ENCODE results near the gene KRTDAP. TPM values are rescaled to one million over a fixed set of nuclear protein-coding genes. Genes with fewer than 3 reads are reported as not detected.

Gene KRTDAP
- polyA plus RNA-seq, 1 donor (not counting 4 experiments of a cell fraction or from before 2014, with no cell fraction given) = 85.4 TPM

DNA sequence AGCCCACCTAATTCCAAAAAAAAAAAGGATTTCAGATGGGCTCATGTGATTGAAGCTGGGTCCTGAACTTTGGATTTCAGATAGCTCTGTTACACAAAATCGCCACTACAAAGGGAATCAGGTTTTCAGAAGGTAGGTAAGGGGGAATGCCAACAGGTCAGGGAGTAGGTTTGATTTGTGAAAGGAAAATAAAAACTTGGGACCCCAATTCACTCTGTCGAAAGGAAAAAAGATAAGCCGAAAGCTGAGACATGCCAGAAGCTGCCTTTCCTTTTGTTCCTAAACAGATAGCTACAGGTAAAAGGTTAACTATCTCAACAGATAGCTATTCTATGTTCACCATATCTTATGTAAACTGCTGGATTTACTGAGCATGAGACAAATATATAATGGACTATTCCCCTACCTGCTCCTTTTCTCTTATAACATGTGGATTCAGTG is 4.0 kb downstream of the KRTDAP start:
- no peak for FAIRE-seq
- Histone ChIP-seq H3K27me3 (ENCODE audit: control insufficient read depth, extremely low read depth, insufficient read depth, low read length) (peaks cover 13% of the 10 kb centered on the region), H3K9ac (ENCODE audit: control insufficient read depth, extremely low read depth, insufficient read depth, low read length) (no peak overlapping the region), H3K4me1 (ENCODE audit: control insufficient read depth, extremely low read depth, insufficient read depth, low read length) (no peaks in the 10 kb centered on the region), H3K9me1 (ENCODE audit: control insufficient read depth, extremely low read depth, insufficient read depth, low read length) (no peaks in the 10 kb centered on the region), H3K79me2 (ENCODE audit: control insufficient read depth, insufficient read depth, low read length) (no peaks in the 10 kb centered on the region), H3K9me3 (ENCODE audit: control insufficient read depth, low read depth, low read length) (no peaks in the 10 kb centered on the region), H3K4me2 (ENCODE audit: control insufficient read depth, extremely low read depth, insufficient read depth, low read depth, low read length) (no peak overlapping the region), H3K27ac (ENCODE audit: control insufficient read depth, insufficient read depth, low read length) (no peak overlapping the region), H3K36me3 (ENCODE audit: control insufficient read depth in 2 of 2, extremely low read depth in 1 of 2, insufficient read depth in 2 of 2, low read length in 2 of 2) (no peaks in the 10 kb centered on the region), H4K20me1 (ENCODE audit: control insufficient read depth, extremely low read depth, insufficient read depth, low read length) (no peaks in the 10 kb centered on the region), H2AFZ (ENCODE audit: control insufficient read depth, low read length) (no peak overlapping the region), H3K4me3 (ENCODE audit: control insufficient read depth in 2 of 3, extremely low read depth in 1 of 3, insufficient read depth in 2 of 3, low read depth in 1 of 3, low read length in 3 of 3) (no peak overlapping the region)
- dilution Hi-C loops (cut with MboI; ENCODE audit: extremely low pct_ligation_motif_present, low sequenced_read_pairs) = no loop called here
- TF ChIP-seq, protein P1, sequence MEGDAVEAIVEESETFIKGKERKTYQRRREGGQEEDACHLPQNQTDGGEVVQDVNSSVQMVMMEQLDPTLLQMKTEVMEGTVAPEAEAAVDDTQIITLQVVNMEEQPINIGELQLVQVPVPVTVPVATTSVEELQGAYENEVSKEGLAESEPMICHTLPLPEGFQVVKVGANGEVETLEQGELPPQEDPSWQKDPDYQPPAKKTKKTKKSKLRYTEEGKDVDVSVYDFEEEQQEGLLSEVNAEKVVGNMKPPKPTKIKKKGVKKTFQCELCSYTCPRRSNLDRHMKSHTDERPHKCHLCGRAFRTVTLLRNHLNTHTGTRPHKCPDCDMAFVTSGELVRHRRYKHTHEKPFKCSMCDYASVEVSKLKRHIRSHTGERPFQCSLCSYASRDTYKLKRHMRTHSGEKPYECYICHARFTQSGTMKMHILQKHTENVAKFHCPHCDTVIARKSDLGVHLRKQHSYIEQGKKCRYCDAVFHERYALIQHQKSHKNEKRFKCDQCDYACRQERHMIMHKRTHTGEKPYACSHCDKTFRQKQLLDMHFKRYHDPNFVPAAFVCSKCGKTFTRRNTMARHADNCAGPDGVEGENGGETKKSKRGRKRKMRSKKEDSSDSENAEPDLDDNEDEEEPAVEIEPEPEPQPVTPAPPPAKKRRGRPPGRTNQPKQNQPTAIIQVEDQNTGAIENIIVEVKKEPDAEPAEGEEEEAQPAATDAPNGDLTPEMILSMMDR (optimal IDR thresholded peaks at IDR 0.05 in 1 of 3, IDR thresholded peaks at IDR 0.05 in 1 of 3, conservative IDR thresholded peaks at IDR 0.05 in 1 of 3; ENCODE audit: extremely low read depth in 1 of 3, insufficient read depth in 2 of 3, low read length in 3 of 3) = no peak
- TF ChIP-seq EZH2 (IDR thresholded peaks at IDR 0.05; ENCODE audit: low read length) = no peak
- DNase-seq (ENCODE audit: low read depth, low spot score) = no peak

DNA sequence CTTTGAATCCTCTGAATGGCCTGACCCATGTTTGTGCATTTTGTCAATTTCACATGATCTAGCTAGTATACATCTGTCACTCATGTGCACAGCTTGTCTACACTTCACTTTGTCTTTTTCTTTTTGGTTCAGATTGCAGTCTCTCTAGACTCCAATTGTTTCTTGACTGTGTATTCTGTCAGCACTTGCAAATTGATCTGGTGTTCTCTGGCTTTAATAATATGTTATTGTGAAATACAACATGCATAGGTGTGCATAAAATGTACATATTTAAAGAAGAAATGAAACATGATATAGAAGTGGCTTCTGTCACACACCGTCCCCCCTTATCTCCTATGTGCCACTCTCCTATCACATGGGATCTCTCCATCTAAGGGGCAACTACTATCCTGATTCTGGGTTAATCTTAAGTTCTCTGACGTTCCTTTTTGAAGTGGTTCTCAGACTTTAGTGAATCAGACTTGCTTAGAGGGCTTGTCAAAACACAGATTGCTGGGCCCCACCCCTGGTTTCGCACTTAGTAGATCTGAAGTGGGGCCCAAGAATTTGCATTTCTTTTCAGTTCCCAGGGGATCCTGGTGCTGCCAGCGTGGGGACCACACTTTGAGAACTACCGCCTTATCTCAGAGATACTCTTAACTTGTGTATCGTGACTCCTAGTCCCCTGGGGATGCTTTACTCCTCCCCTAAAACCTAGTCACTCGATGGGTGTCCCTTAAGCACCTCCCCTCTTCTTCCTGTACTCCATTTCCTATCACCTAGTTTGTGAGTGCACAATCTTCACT is 5.8 kb downstream of the KRTDAP start:
- Histone ChIP-seq H3K36me3 (ENCODE audit: control insufficient read depth in 2 of 2, extremely low read depth in 1 of 2, insufficient read depth in 2 of 2, low read length in 2 of 2) (no peaks in the 10 kb centered on the region), H3K9me1 (ENCODE audit: control insufficient read depth, extremely low read depth, insufficient read depth, low read length) (no peaks in the 10 kb centered on the region), H3K9ac (ENCODE audit: control insufficient read depth, extremely low read depth, insufficient read depth, low read length) (no peak overlapping the region), H2AFZ (ENCODE audit: control insufficient read depth, low read length) (no peak overlapping the region), H3K4me1 (ENCODE audit: control insufficient read depth, extremely low read depth, insufficient read depth, low read length) (no peaks in the 10 kb centered on the region), H3K27me3 (ENCODE audit: control insufficient read depth, extremely low read depth, insufficient read depth, low read length) (peaks cover 6% of the 10 kb centered on the region), H3K27ac (ENCODE audit: control insufficient read depth, insufficient read depth, low read length) (no peak overlapping the region), H3K4me2 (ENCODE audit: control insufficient read depth, extremely low read depth, insufficient read depth, low read depth, low read length) (no peak overlapping the region), H3K4me3 (ENCODE audit: control insufficient read depth in 2 of 3, extremely low read depth in 1 of 3, insufficient read depth in 2 of 3, low read depth in 1 of 3, low read length in 3 of 3) (no peak overlapping the region), H3K9me3 (ENCODE audit: control insufficient read depth, low read depth, low read length) (no peaks in the 10 kb centered on the region), H3K79me2 (ENCODE audit: control insufficient read depth, insufficient read depth, low read length) (no peaks in the 10 kb centered on the region), H4K20me1 (ENCODE audit: control insufficient read depth, extremely low read depth, insufficient read depth, low read length) (no peaks in the 10 kb centered on the region)
- no peak for TF ChIP-seq EZH2 (IDR thresholded peaks at IDR 0.05; ENCODE audit: low read length)
- TF ChIP-seq, protein P1 (optimal IDR thresholded peaks at IDR 0.05 in 1 of 3, IDR thresholded peaks at IDR 0.05 in 1 of 3, conservative IDR thresholded peaks at IDR 0.05 in 1 of 3; ENCODE audit: extremely low read depth in 1 of 3, insufficient read depth in 2 of 3, low read length in 3 of 3) = no peak
- dilution Hi-C loops (cut with MboI; ENCODE audit: extremely low pct_ligation_motif_present, low sequenced_read_pairs) = no loop called here
- FAIRE-seq = no peak
- no peak for DNase-seq (ENCODE audit: low read depth, low spot score)

All from keratinocyte (primary cell).